Measurements from ENCODE around the gene ZNF446. TPM values are rescaled to one million over a fixed set of nuclear protein-coding genes. Genes with fewer than 3 reads are reported as not detected.
"Not testable (repeated sequence)": the region's sequence is repeated elsewhere in the genome, so short reads cannot be mapped to it uniquely, and the experiment has no call there.

The ZNF446 gene
- total and polyA plus RNA-seq, 7 experiments from 2014 or later: 3.2 to 20.0 (median 13.9) TPM

- no peaks in the 10 kb centered on the region for H3K27me3 Mint-ChIP-seq
- H3K9me3 Mint-ChIP-seq: peaks cover 6 to 32% (median 13%) of the 10 kb centered on the region in 11 donors
- CTCF ChIA-PET: interaction anchor here (1.2 to 1.8 kb wide), 2 partner anchors 56 to 82 kb away, joined by 3 to 8 read pairs; partner anchors contain the start of gene CHMP2A
- peak overlapping the region; percentile 66 for H3K4me3 ChIP-seq (ENCODE audit: low read length)
- H3K36me3 Mint-ChIP-seq: peaks cover 0 to 13% (median 0%) of the 10 kb centered on the region in 5 donors
- POLR2A ChIA-PET: interaction anchor here (0.6 to 2.5 kb wide), 10 partner anchors 10 to 318 kb away, joined by 3 to 11 read pairs (median 4); partner anchors contain the start of genes ZBTB45 and ZNF446
- H3K4me1 ChIP-seq (ENCODE audit: control insufficient read depth in 2 of 2, insufficient read depth in 2 of 2, low read length in 2 of 2): peaks cover 12 to 15% of the 10 kb centered on the region in 2 donors
- no peaks in the 10 kb centered on the region for H3K36me3 ChIP-seq (ENCODE audit: control insufficient read depth in 2 of 3, insufficient read depth in 3 of 3, low read length in 3 of 3)
- peak; percentile 93 for ATAC-seq
- no peaks in the 10 kb centered on the region for H3K9me3 ChIP-seq (ENCODE audit: control insufficient read depth in 2 of 3, low read length in 3 of 3)
- H3K27ac ChIP-seq (ENCODE audit: low read depth, low read length): peak overlapping the region; percentile 72
- H3K4me1 Mint-ChIP-seq: peaks cover 8 to 32% (median 21%) of the 10 kb centered on the region in 7 donors
- peak overlapping the region; percentile 90 to 97 (median 95) for H3K27ac Mint-ChIP-seq
- intact Hi-C loops (cut with micrococcal nuclease): loop anchor here (1.0 to 2.0 kb wide), 15 partner anchors 15 to 221 kb away; partner anchors contain the start of genes MZF1 (in 2 of the 2), TRIM28 (in 2 of the 2), ZBTB45 (in 2 of the 2) and ZNF132 (in 2 of the 2)
- DNase-seq: peak; percentile 76 to 96 (median 87)
- peak overlapping the region; percentile 88 to 98 (median 94) for H3K4me3 Mint-ChIP-seq
- no peaks in the 10 kb centered on the region for H3K27me3 ChIP-seq (ENCODE audit: control insufficient read depth in 2 of 2, insufficient read depth in 2 of 2, low read length in 2 of 2)
Observed at GRCh38 chr19:58499021-58499927, 23.1 kb downstream of the ZNF446 start.

DNA sequence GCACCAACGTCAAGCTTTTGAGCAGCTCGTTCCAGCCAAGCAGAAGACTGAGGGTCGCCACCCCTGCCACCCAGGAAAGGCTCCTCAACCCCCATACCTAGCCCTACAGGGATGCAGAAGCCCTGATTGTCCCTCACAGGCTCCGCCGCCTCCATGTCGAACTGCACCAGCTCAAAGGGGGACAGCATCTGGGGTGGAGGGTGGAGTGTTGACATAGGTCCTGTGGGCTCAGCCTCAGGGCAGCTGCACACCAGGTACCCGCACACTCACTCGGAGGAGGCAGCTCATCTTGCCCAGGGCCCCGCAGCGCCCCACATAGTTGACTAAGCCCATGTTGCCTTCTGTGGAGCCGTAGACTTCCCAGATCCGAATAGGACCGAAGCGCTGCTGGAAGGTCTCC, 24.1 kb downstream of the ZNF446 start:
- peak overlapping the region in 4 of 10 donors; percentile 5 to 90 (median 24) for H3K4me3 Mint-ChIP-seq
- ATAC-seq: no peak
- Histone ChIP-seq H3K27ac (ENCODE audit: low read depth, low read length) (no peak overlapping the region), H3K27me3 (ENCODE audit: control insufficient read depth in 2 of 2, insufficient read depth in 2 of 2, low read length in 2 of 2) (no peaks in the 10 kb centered on the region), H3K36me3 (ENCODE audit: control insufficient read depth in 2 of 3, insufficient read depth in 3 of 3, low read length in 3 of 3) (no peaks in the 10 kb centered on the region), H3K4me1 (ENCODE audit: control insufficient read depth in 2 of 2, insufficient read depth in 2 of 2, low read length in 2 of 2) (peaks cover 12 to 15% of the 10 kb centered on the region in 2 donors), H3K9me3 (ENCODE audit: control insufficient read depth in 2 of 3, low read length in 3 of 3) (no peaks in the 10 kb centered on the region), H3K4me3 (ENCODE audit: low read length) (no peak overlapping the region)
- no peaks in the 10 kb centered on the region for H3K27me3 Mint-ChIP-seq
- H3K9me3 Mint-ChIP-seq: peaks cover 6 to 32% (median 13%) of the 10 kb centered on the region in 11 donors
- POLR2A ChIA-PET: interaction anchor here (0.6 to 2.5 kb wide), 6 partner anchors 10 to 1390 kb away, joined by 3 to 11 read pairs (median 4); partner anchors contain the start of genes SLC27A5, ZBTB45 and ZNF446
- CTCF ChIA-PET: interaction anchor here (0.8 to 1.8 kb wide), 2 partner anchors 14 to 81 kb away, joined by 4 to 8 read pairs; no protein-coding TSS in a partner anchor
- H3K4me1 Mint-ChIP-seq: peaks cover 8 to 28% (median 21%) of the 10 kb centered on the region in 7 donors
- H3K27ac Mint-ChIP-seq: peak overlapping the region in 5 of 9 donors; percentile 14 to 97 (median 91)
- peaks cover 0 to 13% (median 0%) of the 10 kb centered on the region in 5 donors for H3K36me3 Mint-ChIP-seq
- intact Hi-C loops (cut with micrococcal nuclease): no loop called here
- no peak for DNase-seq

- H3K4me1 ChIP-seq (ENCODE audit: control insufficient read depth in 2 of 2, insufficient read depth in 2 of 2, low read length in 2 of 2); H3K36me3 ChIP-seq (ENCODE audit: control insufficient read depth in 2 of 3, insufficient read depth in 3 of 3, low read length in 3 of 3); H3K27ac Mint-ChIP-seq; H3K4me1 Mint-ChIP-seq; DNase-seq; POLR2A ChIA-PET; intact Hi-C loops (cut with micrococcal nuclease); H3K9me3 ChIP-seq (ENCODE audit: control insufficient read depth in 2 of 3, low read length in 3 of 3); H3K27me3 ChIP-seq (ENCODE audit: control insufficient read depth in 2 of 2, insufficient read depth in 2 of 2, low read length in 2 of 2); ATAC-seq; H3K4me3 ChIP-seq (ENCODE audit: low read length); H3K27me3 Mint-ChIP-seq; H3K27ac ChIP-seq (ENCODE audit: low read depth, low read length); CTCF ChIA-PET: not testable (repeated sequence)
- H3K9me3 Mint-ChIP-seq: peaks cover 0 to 30% (median 9%) of the 10 kb centered on the region in 11 donors
- H3K4me3 Mint-ChIP-seq: peak overlapping the region in 1 of 10 donors; percentile 32
- H3K36me3 Mint-ChIP-seq: peaks cover 0 to 14% (median 5%) of the 10 kb centered on the region in 5 donors
Observed at GRCh38 chr19:58507602-58508223, 31.6 kb downstream of the ZNF446 start.

GRCh38 chr19:58509731-58510083, 33.6 kb downstream of the ZNF446 start:
- POLR2A ChIA-PET: interaction anchor here (1.0 kb wide), 1 partner anchor 10 kb away, joined by 5 read pairs; no protein-coding TSS in a partner anchor
- no peak overlapping the region for H3K27ac Mint-ChIP-seq

GRCh38 chr19:58510084-58510862, 34.1 kb downstream of the ZNF446 start:
- H3K4me1 ChIP-seq (ENCODE audit: control insufficient read depth in 2 of 2, insufficient read depth in 2 of 2, low read length in 2 of 2): peaks cover 6 to 11% of the 10 kb centered on the region in 2 donors
- Mint-ChIP-seq H3K4me1 (peaks cover 1 to 20% (median 8%) of the 10 kb centered on the region in 7 donors), H3K27me3 (no peaks in the 10 kb centered on the region), H3K4me3 (peak overlapping the region in 1 of 10 donors; percentile 6), H3K27ac (peak overlapping the region in 1 of 9 donors; percentile 73), H3K36me3 (peaks cover 0 to 15% (median 5%) of the 10 kb centered on the region in 5 donors), H3K9me3 (peaks cover 0 to 17% (median 7%) of the 10 kb centered on the region in 11 donors)
- ATAC-seq (no peak), DNase-seq (no peak)
- H3K9me3 ChIP-seq (ENCODE audit: control insufficient read depth in 2 of 3, low read length in 3 of 3): no peaks in the 10 kb centered on the region
- H3K27ac ChIP-seq (ENCODE audit: low read depth, low read length): no peak overlapping the region
- POLR2A ChIA-PET: interaction anchor here (1.0 kb wide), 1 partner anchor 10 kb away, joined by 5 read pairs; no protein-coding TSS in a partner anchor
- CTCF ChIA-PET: no interaction called here
- H3K4me3 ChIP-seq (ENCODE audit: low read length): no peak overlapping the region
- intact Hi-C loops (cut with micrococcal nuclease): loop anchor here in 1 of 2 donors (5.0 kb wide), 1 partner anchor 108 kb away; no protein-coding TSS in a partner anchor
- no peaks in the 10 kb centered on the region for H3K27me3 ChIP-seq (ENCODE audit: control insufficient read depth in 2 of 2, insufficient read depth in 2 of 2, low read length in 2 of 2)
- H3K36me3 ChIP-seq (ENCODE audit: control insufficient read depth in 2 of 3, insufficient read depth in 3 of 3, low read length in 3 of 3): no peaks in the 10 kb centered on the region

More at GRCh38 chr19:58509731-58510083, 33.6 kb downstream of the ZNF446 start:
- Histone ChIP-seq H3K9me3 (ENCODE audit: control insufficient read depth in 2 of 3, low read length in 3 of 3) (no peaks in the 10 kb centered on the region), H3K36me3 (ENCODE audit: control insufficient read depth in 2 of 3, insufficient read depth in 3 of 3, low read length in 3 of 3) (no peaks in the 10 kb centered on the region), H3K4me3 (ENCODE audit: low read length) (no peak overlapping the region), H3K27me3 (ENCODE audit: control insufficient read depth in 2 of 2, insufficient read depth in 2 of 2, low read length in 2 of 2) (no peaks in the 10 kb centered on the region), H3K27ac (ENCODE audit: low read depth, low read length) (no peak overlapping the region), H3K4me1 (ENCODE audit: control insufficient read depth in 2 of 2, insufficient read depth in 2 of 2, low read length in 2 of 2) (peaks cover 5 to 11% of the 10 kb centered on the region in 2 donors)
- DNase-seq (no peak), ATAC-seq (no peak)
- Mint-ChIP-seq H3K4me1 (peaks cover 0 to 16% (median 8%) of the 10 kb centered on the region in 7 donors), H3K27me3 (no peaks in the 10 kb centered on the region), H3K4me3 (no peak overlapping the region), H3K36me3 (peaks cover 0 to 15% (median 5%) of the 10 kb centered on the region in 5 donors), H3K9me3 (peaks cover 0 to 17% (median 7%) of the 10 kb centered on the region in 11 donors)
- intact Hi-C loops (cut with micrococcal nuclease): loop anchor here in 1 of 2 donors (5.0 kb wide), 1 partner anchor 107 kb away; no protein-coding TSS in a partner anchor
- CTCF ChIA-PET: no interaction called here
